Osteoblast (primary cell): Measurements from ENCODE around the gene TRAF5. TPM values are rescaled to one million over a fixed set of nuclear protein-coding genes. Genes with fewer than 3 reads are reported as not detected.

Source experiments
- DNase-seq: peaks from one replicate; pipeline ENCODE4 v3.0.0; 2011; ENCODE audit warnings: low spot score, mixed read lengths; ENCODE audit not compliant: insufficient read length; ENCODE audit errors: missing footprints
- H2AFZ ChIP-seq: 2 replicates; pipeline ENCODE4 v1.6.0; 2011; ENCODE audit warnings: mild to moderate bottlenecking, low read length
- H3K27ac ChIP-seq: 2 replicates; pipeline ENCODE4 v1.5.1; 2011; ENCODE audit warnings: mild to moderate bottlenecking, low read depth, low read length, moderate library complexity
- H3K27me3 ChIP-seq: 2 replicates; pipeline ENCODE4 v1.6.0; 2012; ENCODE audit warnings: mild to moderate bottlenecking, control low read depth, inconsistent platforms, low read length, moderate library complexity; ENCODE audit not compliant: insufficient read depth
- H3K36me3 ChIP-seq: 2 replicates; pipeline ENCODE4 v1.5.1; 2011; ENCODE audit warnings: mild to moderate bottlenecking, low read length, control low read depth, moderate library complexity; ENCODE audit not compliant: insufficient read depth
- H3K4me1 ChIP-seq: 2 replicates; pipeline ENCODE4 v1.5.1; 2011; ENCODE audit warnings: mild to moderate bottlenecking, low read length, control low read depth, moderate library complexity; ENCODE audit not compliant: insufficient read depth
- H3K4me2 ChIP-seq: 2 replicates; pipeline ENCODE4 v1.6.0; 2011; ENCODE audit warnings: mild to moderate bottlenecking, low read length; ENCODE audit not compliant: insufficient read depth
- H3K4me3 ChIP-seq: fragments of 200-600 bp; sonication (generic); 3 replicates; pipeline ENCODE4 v1.5.1; 2012; ENCODE audit warnings: mild to moderate bottlenecking, low read length, inconsistent platforms; ENCODE audit not compliant: insufficient read depth
- H3K79me2 ChIP-seq: 2 replicates; pipeline ENCODE4 v1.6.0; 2012; ENCODE audit warnings: mild to moderate bottlenecking, low read length, control low read depth, inconsistent platforms; ENCODE audit not compliant: insufficient read depth
- H3K9me3 ChIP-seq: 2 replicates; pipeline ENCODE4 v1.5.1; 2011; ENCODE audit warnings: low read depth, low read length, control low read depth
- H4K20me1 ChIP-seq: 2 replicates; pipeline ENCODE4 v1.6.0; 2012; ENCODE audit warnings: mild to moderate bottlenecking, low read length, control low read depth; ENCODE audit not compliant: insufficient read depth
- total RNA-seq: library from RNA; depleted of rRNA; stranded (reverse); fragments of >200 nt; gene quantifications from 2 replicates; pipeline ENCODE4 v1.2.3, GENCODE V29; 2012
- TF ChIP-seq, protein P1 (sequence below): IDR thresholded peaks from 2 replicates; pipeline ENCODE4 v1.5.1; 2011; ENCODE audit warnings: mild to moderate bottlenecking, low read depth, low read length, moderate library complexity; ENCODE audit errors: extremely low read depth

Gene TRAF5
- total RNA-seq, 1 donor: 15.9 TPM

DNA sequence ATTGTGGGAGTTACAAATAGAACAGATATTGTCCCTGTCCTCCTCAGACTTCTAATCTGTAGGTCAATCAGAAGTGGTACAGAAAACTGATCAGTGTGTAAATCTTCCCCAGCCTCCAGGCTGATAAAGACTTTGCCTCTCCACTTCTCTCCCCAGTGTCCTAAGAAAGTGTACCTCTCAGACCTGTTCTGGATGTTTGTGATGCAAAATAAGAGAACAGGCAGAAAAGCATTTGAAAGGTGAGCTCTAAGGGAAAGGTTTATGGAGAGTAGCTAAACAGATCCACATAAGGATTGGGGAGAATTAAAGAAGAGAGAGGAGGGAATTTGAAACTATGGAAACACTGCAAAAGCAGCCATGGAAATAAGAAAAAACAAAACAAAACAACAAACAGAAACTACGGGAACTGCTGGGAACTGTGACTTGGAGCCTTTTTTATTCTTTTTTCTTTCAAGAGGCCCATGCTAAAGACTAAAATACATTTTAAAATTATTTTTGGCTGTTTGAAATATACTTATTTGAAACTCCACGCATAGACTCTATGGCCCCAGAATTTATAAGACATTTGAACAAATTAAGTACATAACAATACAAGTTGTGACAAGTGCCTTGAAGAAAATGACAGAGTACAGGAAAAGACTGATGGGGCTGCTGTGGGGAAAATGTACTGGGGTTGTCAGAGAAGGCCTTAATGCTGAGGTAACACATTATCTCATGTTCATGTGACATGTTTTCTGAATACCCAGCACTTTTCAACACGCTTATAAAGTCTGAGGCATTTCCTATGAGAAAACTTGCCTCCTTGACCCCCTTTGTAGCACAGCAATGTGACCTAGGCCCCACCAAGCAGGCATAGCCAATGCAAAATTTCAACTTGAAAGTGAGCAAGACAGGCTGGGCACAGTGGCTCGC, 51.2 kb downstream of the TRAF5 start:
- Histone ChIP-seq H3K79me2 (peaks cover under 1% of the 10 kb centered on the region), H3K9me3 (no peaks in the 10 kb centered on the region), H3K4me1 (peaks cover 6% of the 10 kb centered on the region), H3K27me3 (no peaks in the 10 kb centered on the region), H3K4me2 (no peak overlapping the region), H2AFZ (no peak overlapping the region), H3K4me3 (no peak overlapping the region), H3K36me3 (no peaks in the 10 kb centered on the region), H4K20me1 (no peaks in the 10 kb centered on the region), H3K27ac (no peak overlapping the region)
- TF ChIP-seq, protein P1, sequence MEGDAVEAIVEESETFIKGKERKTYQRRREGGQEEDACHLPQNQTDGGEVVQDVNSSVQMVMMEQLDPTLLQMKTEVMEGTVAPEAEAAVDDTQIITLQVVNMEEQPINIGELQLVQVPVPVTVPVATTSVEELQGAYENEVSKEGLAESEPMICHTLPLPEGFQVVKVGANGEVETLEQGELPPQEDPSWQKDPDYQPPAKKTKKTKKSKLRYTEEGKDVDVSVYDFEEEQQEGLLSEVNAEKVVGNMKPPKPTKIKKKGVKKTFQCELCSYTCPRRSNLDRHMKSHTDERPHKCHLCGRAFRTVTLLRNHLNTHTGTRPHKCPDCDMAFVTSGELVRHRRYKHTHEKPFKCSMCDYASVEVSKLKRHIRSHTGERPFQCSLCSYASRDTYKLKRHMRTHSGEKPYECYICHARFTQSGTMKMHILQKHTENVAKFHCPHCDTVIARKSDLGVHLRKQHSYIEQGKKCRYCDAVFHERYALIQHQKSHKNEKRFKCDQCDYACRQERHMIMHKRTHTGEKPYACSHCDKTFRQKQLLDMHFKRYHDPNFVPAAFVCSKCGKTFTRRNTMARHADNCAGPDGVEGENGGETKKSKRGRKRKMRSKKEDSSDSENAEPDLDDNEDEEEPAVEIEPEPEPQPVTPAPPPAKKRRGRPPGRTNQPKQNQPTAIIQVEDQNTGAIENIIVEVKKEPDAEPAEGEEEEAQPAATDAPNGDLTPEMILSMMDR: no peak
- no peak for DNase-seq

DNA sequence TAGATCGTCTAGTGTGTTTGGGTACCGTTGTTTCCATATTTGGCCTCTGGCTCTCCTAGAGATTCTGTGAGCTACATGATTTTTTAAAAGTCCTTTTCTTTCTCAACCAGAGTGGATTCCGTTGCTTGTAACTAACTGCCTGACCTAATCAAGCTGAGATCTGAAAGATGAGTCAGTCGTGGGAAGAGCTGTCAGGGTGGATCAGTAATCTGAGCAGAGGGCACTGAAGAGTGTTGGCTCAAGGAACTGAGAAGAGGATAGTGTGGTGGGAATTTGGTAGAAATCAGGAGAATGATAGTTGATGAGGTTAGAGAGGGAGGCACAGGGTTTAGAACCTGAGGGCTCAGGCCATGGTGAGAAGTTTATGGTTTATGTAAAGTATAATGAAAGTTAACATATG, 52.2 kb downstream of the TRAF5 start:
- TF ChIP-seq, protein P1: no peak
- no peak overlapping the region for H3K4me3 ChIP-seq

DNA sequence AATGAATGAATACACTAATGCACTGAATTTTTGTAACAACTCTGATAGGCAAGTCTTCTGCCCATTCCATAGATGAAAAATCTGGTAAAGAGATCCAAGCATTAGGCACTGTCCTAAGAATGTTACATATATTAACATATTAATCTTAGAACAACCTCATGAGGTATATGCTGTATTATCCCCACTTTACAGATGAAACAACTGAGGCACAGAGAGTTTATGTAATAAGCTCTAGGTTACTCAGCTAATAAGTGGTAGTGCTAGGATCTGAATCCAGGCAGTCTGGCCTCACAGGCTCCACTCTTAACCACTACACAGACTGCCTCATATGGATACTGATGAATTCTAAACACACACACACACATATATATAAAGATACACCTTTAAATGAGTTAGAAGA, 52.8 kb downstream of the TRAF5 start:
- Histone ChIP-seq H3K27me3 (no peaks in the 10 kb centered on the region), H3K4me2 (no peak overlapping the region), H3K4me3 (no peak overlapping the region), H3K27ac (no peak overlapping the region), H4K20me1 (no peaks in the 10 kb centered on the region), H2AFZ (no peak overlapping the region), H3K36me3 (no peaks in the 10 kb centered on the region), H3K9me3 (no peaks in the 10 kb centered on the region), H3K79me2 (peaks cover 12% of the 10 kb centered on the region), H3K4me1 (peaks cover 12% of the 10 kb centered on the region)
- TF ChIP-seq, protein P1: no peak
- DNase-seq: no peak

More for the DNA sequence above, 52.2 kb downstream of the TRAF5 start:
- Histone ChIP-seq H3K4me1 (peaks cover 12% of the 10 kb centered on the region), H3K9me3 (no peaks in the 10 kb centered on the region), H3K27me3 (no peaks in the 10 kb centered on the region), H3K36me3 (no peaks in the 10 kb centered on the region), H2AFZ (no peak overlapping the region), H3K4me2 (peak overlapping the region; percentile 42), H3K79me2 (peaks cover 11% of the 10 kb centered on the region), H3K27ac (peak overlapping the region; percentile 44), H4K20me1 (no peaks in the 10 kb centered on the region)
- peak; percentile 90 for DNase-seq

DNA sequence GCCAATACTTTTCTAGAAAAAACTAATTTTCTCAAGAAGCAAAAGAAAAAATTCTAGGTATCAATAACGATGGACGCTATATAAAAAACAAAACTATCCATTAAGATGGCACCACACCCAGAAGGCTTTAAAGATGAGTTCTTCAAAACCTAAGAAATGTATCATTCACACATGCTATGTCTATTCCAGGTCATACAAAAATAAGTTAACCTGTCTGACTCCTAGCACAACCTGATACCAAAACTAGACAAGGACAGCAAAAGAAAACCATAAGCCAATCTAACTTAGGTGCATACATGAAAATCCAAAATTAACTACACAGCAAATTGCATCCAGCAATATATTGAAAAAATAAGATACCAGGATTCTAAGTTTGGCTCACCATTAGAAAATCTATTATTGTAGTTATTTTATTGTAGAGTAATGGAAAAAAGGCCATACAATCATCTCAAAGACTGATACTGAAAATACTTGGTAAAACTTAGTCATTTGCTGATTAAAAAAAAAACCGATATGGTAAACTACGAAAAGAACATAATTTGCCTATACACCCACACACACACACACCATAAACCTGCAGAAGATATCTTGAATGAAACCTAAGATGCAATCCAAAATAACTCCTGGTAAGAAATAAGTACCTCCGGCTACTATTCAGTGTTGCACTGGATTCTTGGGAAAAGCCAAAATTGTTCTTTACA, 55.0 kb downstream of the TRAF5 start:
- Histone ChIP-seq H3K27ac (no peak overlapping the region), H4K20me1 (no peaks in the 10 kb centered on the region), H3K79me2 (peaks cover 12% of the 10 kb centered on the region), H3K36me3 (no peaks in the 10 kb centered on the region), H3K4me3 (peak overlapping the region; percentile 82), H3K9me3 (no peaks in the 10 kb centered on the region), H3K4me2 (peak overlapping the region; percentile 96), H2AFZ (peak overlapping the region; percentile 90), H3K4me1 (peaks cover 12% of the 10 kb centered on the region), H3K27me3 (no peaks in the 10 kb centered on the region)
- TF ChIP-seq, protein P1: no peak
- DNase-seq: no peak
